ENCODE results near the gene KIF2A. TPM values are rescaled to one million over a fixed set of nuclear protein-coding genes. Genes with fewer than 3 reads are reported as not detected.
A peak's percentile ranks its signal among the peaks of the same experiment; 100 is the strongest.

The KIF2A gene
- 34.2 and 39.7 TPM in 2 replicates for total RNA-seq

DNA sequence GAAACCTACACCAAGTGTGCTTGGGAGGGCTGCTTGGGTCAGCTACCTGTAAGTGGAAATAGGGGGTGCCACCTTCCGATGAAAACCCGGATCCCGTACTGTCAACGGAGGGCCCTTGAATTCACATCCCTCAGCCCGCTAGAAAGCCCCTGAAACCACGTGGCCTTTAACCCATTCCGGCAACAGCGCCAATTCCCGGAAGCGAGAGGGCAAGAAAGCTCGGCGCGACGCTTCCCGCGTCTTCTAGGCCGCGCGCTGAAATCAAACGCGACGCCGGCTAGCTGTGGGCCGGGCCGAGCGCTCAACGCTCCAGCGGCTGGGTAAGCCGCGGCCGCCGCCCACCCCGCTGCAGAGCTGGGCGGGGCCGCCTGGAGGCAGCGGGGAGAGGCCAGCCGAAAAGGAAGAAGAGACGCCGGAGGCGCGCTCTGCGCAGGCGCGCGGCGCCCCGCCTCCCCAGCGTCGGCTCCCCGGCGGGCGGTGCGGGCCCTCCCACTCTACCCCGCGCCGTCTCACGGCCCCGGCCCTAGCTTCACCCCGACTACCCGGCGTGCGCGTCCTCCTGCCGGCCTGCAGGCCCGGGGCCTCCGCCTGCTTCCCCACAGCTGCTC is at the start of gene KIF2A:
Gene KIF2A (plus strand): TSS at position 492 of the 608 bp plus-strand sequence. CDS start 267 bp downstream, outside the sequence.
- H3K4me3 ChIP-seq (ENCODE audit: low read depth, low read length), result peak within 1 kb of the TSS; percentile 89
- TF ChIP-seq, protein P1, sequence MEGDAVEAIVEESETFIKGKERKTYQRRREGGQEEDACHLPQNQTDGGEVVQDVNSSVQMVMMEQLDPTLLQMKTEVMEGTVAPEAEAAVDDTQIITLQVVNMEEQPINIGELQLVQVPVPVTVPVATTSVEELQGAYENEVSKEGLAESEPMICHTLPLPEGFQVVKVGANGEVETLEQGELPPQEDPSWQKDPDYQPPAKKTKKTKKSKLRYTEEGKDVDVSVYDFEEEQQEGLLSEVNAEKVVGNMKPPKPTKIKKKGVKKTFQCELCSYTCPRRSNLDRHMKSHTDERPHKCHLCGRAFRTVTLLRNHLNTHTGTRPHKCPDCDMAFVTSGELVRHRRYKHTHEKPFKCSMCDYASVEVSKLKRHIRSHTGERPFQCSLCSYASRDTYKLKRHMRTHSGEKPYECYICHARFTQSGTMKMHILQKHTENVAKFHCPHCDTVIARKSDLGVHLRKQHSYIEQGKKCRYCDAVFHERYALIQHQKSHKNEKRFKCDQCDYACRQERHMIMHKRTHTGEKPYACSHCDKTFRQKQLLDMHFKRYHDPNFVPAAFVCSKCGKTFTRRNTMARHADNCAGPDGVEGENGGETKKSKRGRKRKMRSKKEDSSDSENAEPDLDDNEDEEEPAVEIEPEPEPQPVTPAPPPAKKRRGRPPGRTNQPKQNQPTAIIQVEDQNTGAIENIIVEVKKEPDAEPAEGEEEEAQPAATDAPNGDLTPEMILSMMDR (IDR thresholded peaks at IDR 0.05; ENCODE audit: insufficient read depth, low read length, severe bottlenecking), result peak; percentile 17
- DNase-seq (ENCODE audit: low read depth) (peak; percentile 83), FAIRE-seq (no peak)
- no peaks in the 10 kb centered on the region for H3K36me3 ChIP-seq (ENCODE audit: control insufficient read depth, insufficient read depth, low read length)
- no peaks in the 10 kb centered on the region for H3K27me3 ChIP-seq (ENCODE audit: control insufficient read depth, insufficient read depth, low read length)

DNA sequence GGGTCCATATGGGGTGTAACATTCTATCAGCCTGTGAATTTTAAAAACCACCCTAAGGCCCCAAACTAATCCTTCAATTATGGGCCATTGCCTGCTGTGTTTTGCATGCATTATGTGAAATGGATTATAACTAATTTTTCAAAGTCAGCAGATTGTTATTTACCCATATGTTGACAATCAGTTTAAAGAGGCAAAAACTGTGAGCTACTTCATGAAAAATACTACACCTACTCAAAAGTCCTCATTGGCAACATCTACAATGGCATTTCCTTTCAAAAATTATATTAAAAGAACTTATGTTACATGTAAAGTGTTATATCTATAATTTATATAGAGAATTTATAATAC is 49.0 kb upstream of the KIF2A start:
- TF ChIP-seq, protein P1 (IDR thresholded peaks at IDR 0.05; ENCODE audit: insufficient read depth, low read length, severe bottlenecking), result no peak

DNA sequence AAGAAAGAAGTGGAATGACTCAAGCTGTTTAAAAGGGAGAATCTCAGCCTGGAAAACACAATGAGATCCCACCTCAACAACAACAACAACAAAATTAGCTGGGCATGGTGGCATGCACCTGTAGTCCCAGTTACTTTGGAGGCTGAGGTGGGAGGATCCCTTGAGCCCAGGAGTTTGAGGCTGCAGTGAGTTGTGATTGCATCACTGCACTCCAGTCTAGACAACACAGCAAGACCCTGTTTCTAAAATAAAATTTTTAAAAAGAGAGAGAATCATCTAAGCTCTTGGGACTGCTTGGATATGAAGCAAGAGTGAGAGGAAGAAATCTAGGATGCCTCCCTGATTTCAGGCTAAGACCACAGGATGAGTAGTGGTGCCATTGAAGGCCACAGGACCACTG is 47.4 kb upstream of the KIF2A start:
- DNase-seq (ENCODE audit: low read depth) (no peak), FAIRE-seq (no peak)
- Histone ChIP-seq H3K4me3 (ENCODE audit: low read depth, low read length) (no peak overlapping the region), H3K36me3 (ENCODE audit: control insufficient read depth, insufficient read depth, low read length) (no peaks in the 10 kb centered on the region), H3K27me3 (ENCODE audit: control insufficient read depth, insufficient read depth, low read length) (no peaks in the 10 kb centered on the region)
- TF ChIP-seq, protein P1 (IDR thresholded peaks at IDR 0.05; ENCODE audit: insufficient read depth, low read length, severe bottlenecking), result no peak

More for the DNA sequence above, 49.0 kb upstream of the KIF2A start:
- no peak for FAIRE-seq
- DNase-seq (ENCODE audit: low read depth), result no peak
- Histone ChIP-seq H3K27me3 (ENCODE audit: control insufficient read depth, insufficient read depth, low read length) (no peaks in the 10 kb centered on the region), H3K36me3 (ENCODE audit: control insufficient read depth, insufficient read depth, low read length) (no peaks in the 10 kb centered on the region), H3K4me3 (ENCODE audit: low read depth, low read length) (no peak overlapping the region)

DNA sequence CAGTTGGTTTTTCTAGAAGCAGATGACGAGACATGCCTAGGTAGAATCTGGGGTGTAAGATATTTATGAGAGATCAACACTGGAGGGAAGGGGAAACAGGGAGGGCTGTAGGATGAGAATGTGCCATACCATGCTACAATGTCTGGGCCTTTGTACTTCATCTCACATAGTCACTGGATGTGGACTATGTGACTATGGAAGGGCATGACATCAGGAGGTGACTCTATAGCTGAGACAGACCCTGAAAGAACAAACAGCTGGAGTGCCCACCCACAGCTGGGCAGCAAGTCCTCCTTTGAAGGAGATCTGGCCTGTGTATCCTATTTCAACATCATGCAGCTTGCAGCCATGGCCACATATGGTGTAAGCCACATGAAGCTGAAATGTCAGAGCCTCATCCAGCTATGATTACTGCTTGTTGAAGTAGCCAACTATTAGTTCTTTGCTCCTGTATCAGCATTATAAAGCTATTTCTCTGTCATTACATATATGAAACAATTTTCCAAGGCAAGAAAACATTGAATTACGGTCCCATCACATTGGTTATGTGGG is 46.2 kb upstream of the KIF2A start:
- TF ChIP-seq, protein P1 (IDR thresholded peaks at IDR 0.05; ENCODE audit: insufficient read depth, low read length, severe bottlenecking), result no peak
- Histone ChIP-seq H3K4me3 (ENCODE audit: low read depth, low read length) (no peak overlapping the region), H3K36me3 (ENCODE audit: control insufficient read depth, insufficient read depth, low read length) (no peaks in the 10 kb centered on the region), H3K27me3 (ENCODE audit: control insufficient read depth, insufficient read depth, low read length) (no peaks in the 10 kb centered on the region)
- FAIRE-seq, result no peak
- DNase-seq (ENCODE audit: low read depth), result no peak

DNA sequence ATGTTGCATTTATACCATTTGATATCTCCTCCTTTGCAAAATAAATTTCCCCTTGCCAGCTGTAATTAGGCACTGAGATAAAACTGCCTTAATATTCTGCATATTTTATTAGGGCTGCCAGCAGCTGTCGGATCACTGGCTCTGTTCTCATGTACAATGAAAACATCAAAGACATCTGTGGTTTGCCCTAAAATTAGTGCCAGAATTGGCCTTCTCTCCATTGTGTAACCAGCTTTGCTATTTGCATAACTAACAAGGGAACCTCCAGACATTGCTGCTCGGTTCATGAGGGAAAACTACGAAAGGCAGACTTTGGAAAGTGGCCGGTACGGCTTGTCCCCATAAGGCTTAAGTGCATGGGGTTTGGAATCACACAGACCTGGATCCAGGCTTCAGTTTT is 45.5 kb upstream of the KIF2A start:
- DNase-seq (ENCODE audit: low read depth) (no peak), FAIRE-seq (no peak)
- Histone ChIP-seq H3K27me3 (ENCODE audit: control insufficient read depth, insufficient read depth, low read length) (no peaks in the 10 kb centered on the region), H3K4me3 (ENCODE audit: low read depth, low read length) (no peak overlapping the region), H3K36me3 (ENCODE audit: control insufficient read depth, insufficient read depth, low read length) (no peaks in the 10 kb centered on the region)
- TF ChIP-seq, protein P1 (IDR thresholded peaks at IDR 0.05; ENCODE audit: insufficient read depth, low read length, severe bottlenecking), result no peak

DNA sequence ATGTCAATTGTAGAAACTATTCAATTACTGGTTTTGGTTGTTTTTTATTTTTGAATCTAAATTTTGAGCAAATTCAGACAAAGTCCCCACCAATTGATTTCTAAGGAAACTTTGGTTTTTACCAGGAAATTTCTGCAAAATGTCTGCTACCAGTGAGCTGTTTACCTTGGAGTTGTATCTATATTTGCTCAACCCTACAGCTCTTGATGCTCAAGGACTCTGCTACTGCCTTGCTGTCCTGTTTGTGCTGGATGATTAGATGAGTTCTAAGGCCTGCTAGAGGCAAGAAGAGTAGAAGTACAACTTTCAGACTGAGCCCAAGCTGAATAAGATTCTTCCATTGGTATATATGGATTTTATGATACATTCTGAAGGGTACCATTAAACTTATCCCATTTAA is 42.6 kb upstream of the KIF2A start:
- H3K36me3 ChIP-seq (ENCODE audit: control insufficient read depth, insufficient read depth, low read length), result no peaks in the 10 kb centered on the region
- no peak overlapping the region for H3K4me3 ChIP-seq (ENCODE audit: low read depth, low read length)
- FAIRE-seq (no peak), DNase-seq (ENCODE audit: low read depth) (no peak)
- TF ChIP-seq, protein P1 (IDR thresholded peaks at IDR 0.05; ENCODE audit: insufficient read depth, low read length, severe bottlenecking), result no peak
- H3K27me3 ChIP-seq (ENCODE audit: control insufficient read depth, insufficient read depth, low read length), result no peaks in the 10 kb centered on the region
